ENCODE data around the gene CIB2.

DNA sequence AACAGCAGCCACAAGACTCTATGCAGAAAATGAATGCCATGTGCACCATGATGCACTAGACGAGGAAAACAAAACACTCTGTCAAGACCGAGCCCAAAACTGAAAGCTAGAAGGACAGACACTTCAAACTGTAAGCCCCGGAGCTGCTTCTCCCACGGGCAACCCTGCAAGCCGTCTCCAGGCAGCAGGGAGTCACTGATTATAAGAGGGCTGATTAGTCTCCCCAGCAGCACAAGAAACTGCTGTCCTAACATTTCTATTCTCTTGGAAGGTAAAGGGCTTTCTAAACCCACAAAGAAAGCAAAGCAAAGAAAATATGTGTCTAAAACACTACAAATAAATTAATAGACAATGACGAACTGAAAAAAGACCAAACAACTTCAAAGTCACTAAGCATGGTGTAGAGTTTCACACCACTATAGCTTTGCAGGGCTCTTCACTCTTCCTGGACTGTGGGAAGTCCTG, 69.2 kb downstream of the CIB2 start:
- TF ChIP-seq, protein P1, sequence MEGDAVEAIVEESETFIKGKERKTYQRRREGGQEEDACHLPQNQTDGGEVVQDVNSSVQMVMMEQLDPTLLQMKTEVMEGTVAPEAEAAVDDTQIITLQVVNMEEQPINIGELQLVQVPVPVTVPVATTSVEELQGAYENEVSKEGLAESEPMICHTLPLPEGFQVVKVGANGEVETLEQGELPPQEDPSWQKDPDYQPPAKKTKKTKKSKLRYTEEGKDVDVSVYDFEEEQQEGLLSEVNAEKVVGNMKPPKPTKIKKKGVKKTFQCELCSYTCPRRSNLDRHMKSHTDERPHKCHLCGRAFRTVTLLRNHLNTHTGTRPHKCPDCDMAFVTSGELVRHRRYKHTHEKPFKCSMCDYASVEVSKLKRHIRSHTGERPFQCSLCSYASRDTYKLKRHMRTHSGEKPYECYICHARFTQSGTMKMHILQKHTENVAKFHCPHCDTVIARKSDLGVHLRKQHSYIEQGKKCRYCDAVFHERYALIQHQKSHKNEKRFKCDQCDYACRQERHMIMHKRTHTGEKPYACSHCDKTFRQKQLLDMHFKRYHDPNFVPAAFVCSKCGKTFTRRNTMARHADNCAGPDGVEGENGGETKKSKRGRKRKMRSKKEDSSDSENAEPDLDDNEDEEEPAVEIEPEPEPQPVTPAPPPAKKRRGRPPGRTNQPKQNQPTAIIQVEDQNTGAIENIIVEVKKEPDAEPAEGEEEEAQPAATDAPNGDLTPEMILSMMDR (IDR thresholded peaks at IDR 0.05) = no peak
- no peak for TF ChIP-seq POLR2AphosphoS5 (IDR thresholded peaks at IDR 0.05)
- no peak for TF ChIP-seq POLR2A (IDR thresholded peaks at IDR 0.05)
- TF ChIP-seq EP300 (IDR thresholded peaks at IDR 0.05) = no peak

All from upper lobe of left lung (tissue), 4 donors.